SK-N-SH treated with all-trans-retinoic acid at 6 μM for 48 hours (cell line): ENCODE data around the gene TOP1.

ENCODE experiments used
- BACH2 ChIP-seq: fragments of 250-450 bp; sonication (Bioruptor Pico); IDR thresholded peaks from 2 replicates; pipeline ENCODE4 v1.9.0; 2021; ENCODE audit warnings: mild to moderate bottlenecking, borderline replicate concordance
- PPARA ChIP-seq: fragments of 250-450 bp; sonication (Bioruptor Pico); IDR thresholded peaks from 2 replicates; pipeline ENCODE4 v1.5.0; 2020; ENCODE audit warnings: mild to moderate bottlenecking, borderline replicate concordance
- ZFP3 ChIP-seq: fragments of 250-450 bp; sonication (Bioruptor Pico); IDR thresholded peaks from 2 replicates; pipeline ENCODE4 v1.5.0; 2020; ENCODE audit warnings: mild to moderate bottlenecking, moderate library complexity
- TF ChIP-seq, protein P1 (sequence below): fragments of 250-450 bp; sonication (Bioruptor Pico); IDR thresholded peaks from 2 replicates; pipeline ENCODE4 v1.5.1; 2020; ENCODE audit warnings: low read depth, mild to moderate bottlenecking, moderate library complexity
- TF ChIP-seq, protein P2 (sequence below): fragments of 250-450 bp; sonication (Bioruptor Pico); IDR thresholded peaks from 2 replicates; pipeline ENCODE4 v1.8.0; 2020; ENCODE audit warnings: mild to moderate bottlenecking, moderate library complexity, borderline replicate concordance

DNA sequence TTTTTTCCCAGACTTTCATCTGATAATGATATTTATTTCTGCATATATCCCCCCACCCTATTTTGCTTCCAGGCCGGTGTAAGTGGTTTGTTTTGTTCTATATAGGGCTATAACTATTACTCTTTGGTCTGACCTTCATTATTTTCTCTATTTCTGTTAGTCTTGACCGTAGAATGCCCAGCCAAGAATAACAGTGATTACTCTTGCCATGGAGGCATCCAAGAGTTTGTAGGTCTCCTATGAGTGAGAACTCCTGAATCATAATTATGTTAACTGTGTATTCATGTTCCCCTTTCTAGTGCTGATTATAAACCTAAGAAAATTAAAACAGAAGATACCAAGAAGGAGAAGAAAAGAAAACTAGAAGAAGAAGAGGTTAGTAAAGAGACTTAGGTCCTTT, 52.2 kb downstream of the TOP1 start:
- TF ChIP-seq, protein P1, sequence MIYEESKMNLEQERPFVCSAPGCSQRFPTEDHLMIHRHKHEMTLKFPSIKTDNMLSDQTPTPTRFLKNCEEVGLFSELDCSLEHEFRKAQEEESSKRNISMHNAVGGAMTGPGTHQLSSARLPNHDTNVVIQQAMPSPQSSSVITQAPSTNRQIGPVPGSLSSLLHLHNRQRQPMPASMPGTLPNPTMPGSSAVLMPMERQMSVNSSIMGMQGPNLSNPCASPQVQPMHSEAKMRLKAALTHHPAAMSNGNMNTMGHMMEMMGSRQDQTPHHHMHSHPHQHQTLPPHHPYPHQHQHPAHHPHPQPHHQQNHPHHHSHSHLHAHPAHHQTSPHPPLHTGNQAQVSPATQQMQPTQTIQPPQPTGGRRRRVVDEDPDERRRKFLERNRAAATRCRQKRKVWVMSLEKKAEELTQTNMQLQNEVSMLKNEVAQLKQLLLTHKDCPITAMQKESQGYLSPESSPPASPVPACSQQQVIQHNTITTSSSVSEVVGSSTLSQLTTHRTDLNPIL (CRISPR knock-in tag), result no peak
- TF ChIP-seq BACH2 (CRISPR knock-in tag) (no peak), ZFP3 (no peak), PPARA (CRISPR knock-in tag) (no peak)
- TF ChIP-seq, protein P2, sequence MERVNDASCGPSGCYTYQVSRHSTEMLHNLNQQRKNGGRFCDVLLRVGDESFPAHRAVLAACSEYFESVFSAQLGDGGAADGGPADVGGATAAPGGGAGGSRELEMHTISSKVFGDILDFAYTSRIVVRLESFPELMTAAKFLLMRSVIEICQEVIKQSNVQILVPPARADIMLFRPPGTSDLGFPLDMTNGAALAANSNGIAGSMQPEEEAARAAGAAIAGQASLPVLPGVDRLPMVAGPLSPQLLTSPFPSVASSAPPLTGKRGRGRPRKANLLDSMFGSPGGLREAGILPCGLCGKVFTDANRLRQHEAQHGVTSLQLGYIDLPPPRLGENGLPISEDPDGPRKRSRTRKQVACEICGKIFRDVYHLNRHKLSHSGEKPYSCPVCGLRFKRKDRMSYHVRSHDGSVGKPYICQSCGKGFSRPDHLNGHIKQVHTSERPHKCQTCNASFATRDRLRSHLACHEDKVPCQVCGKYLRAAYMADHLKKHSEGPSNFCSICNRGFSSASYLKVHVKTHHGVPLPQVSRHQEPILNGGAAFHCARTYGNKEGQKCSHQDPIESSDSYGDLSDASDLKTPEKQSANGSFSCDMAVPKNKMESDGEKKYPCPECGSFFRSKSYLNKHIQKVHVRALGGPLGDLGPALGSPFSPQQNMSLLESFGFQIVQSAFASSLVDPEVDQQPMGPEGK (CRISPR knock-in tag), result no peak
